Chondrocyte (in vitro differentiated cells): ENCODE results near the gene OXSR1. TPM values are rescaled to one million over a fixed set of nuclear protein-coding genes. Genes with fewer than 3 reads are reported as not detected.

ENCODE experiments used
- DNase-seq: peaks from one replicate; pipeline ENCODE4 v3.0.0; 2021; ENCODE audit warnings: mixed read lengths, low spot score
- H3K27ac Mint-ChIP-seq: one replicate; pipeline ENCODE4 v1.8.0; 2021; ENCODE audit warnings: mild to moderate bottlenecking, moderate library complexity, mixed read lengths; ENCODE audit not compliant: unreplicated experiment
- H3K27me3 Mint-ChIP-seq: 2 replicates; pipeline ENCODE4 v1.8.0; 2021; ENCODE audit warnings: low read depth, mixed read lengths
- H3K36me3 Mint-ChIP-seq: 2 replicates; pipeline ENCODE4 v1.8.0; 2021; ENCODE audit warnings: low read depth, mixed read lengths
- H3K4me1 Mint-ChIP-seq: 2 replicates; pipeline ENCODE4 v1.8.0; 2021; ENCODE audit warnings: low read depth, mild to moderate bottlenecking, mixed read lengths
- H3K4me3 Mint-ChIP-seq: one replicate; pipeline ENCODE4 v1.8.0; 2021; ENCODE audit warnings: mild to moderate bottlenecking, moderate library complexity, mixed read lengths; ENCODE audit not compliant: unreplicated experiment
- H3K9me3 Mint-ChIP-seq: 2 replicates; pipeline ENCODE4 v1.8.0; 2021; ENCODE audit warnings: low read depth, mixed read lengths
- total RNA-seq: library from RNA; stranded (reverse); gene quantifications from 3 replicates; pipeline ENCODE4 v1.2.1, GENCODE V29; 2021
- TF ChIP-seq, protein P1 (sequence below): fragments of 200-600 bp; sonication (generic); IDR thresholded peaks from 2 replicates; pipeline ENCODE4 v1.5.0; 2021; ENCODE audit warnings: antibody characterized with exemption, mild to moderate bottlenecking, moderate library complexity

The OXSR1 gene
- total RNA-seq, 1 donor from 2014 or later = 76.0 TPM

DNA sequence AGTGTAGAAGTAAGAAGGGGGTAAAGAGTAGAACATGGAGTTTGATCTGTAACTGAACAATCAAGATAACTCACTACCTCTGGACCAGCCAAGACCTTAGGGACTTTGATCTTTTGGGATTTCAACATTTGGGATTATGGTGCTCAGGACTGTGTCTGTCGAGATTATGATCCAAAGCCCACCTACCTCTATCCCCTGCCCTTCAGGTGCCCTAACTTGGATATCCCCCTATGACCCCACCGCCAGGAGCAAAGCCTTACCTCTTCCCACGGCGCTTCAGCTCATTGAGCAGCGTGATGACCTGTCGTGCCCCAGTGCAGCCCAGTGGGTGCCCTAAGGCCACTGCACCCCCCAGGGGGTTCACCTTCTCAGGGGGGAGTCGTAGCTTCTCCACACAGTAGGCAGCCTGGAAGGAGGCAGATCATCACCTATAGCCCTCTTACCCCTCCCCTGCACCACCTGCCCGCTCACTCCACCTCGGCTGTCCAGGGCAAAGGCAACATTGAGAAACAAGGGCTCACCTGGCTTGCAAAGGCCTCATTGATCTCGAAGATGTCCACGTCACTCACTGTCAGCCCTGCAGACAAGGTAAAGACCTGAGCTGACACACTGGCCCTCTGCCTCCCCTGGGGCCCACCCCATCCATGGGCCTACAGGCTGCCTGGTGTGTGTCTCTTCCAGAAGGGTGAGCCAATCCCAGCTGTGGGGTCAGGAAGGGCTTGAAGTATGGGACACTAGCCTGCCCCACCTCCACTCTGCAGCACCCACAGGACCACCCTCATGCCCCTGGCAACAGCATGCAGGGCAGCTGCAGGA is 39.8 kb upstream of the OXSR1 start:
- Mint-ChIP-seq H3K9me3 (no peaks in the 10 kb centered on the region), H3K4me1 (no peaks in the 10 kb centered on the region), H3K27me3 (no peaks in the 10 kb centered on the region), H3K4me3 (no peak overlapping the region), H3K36me3 (peaks cover 42% of the 10 kb centered on the region), H3K27ac (no peak overlapping the region)
- TF ChIP-seq, protein P1, sequence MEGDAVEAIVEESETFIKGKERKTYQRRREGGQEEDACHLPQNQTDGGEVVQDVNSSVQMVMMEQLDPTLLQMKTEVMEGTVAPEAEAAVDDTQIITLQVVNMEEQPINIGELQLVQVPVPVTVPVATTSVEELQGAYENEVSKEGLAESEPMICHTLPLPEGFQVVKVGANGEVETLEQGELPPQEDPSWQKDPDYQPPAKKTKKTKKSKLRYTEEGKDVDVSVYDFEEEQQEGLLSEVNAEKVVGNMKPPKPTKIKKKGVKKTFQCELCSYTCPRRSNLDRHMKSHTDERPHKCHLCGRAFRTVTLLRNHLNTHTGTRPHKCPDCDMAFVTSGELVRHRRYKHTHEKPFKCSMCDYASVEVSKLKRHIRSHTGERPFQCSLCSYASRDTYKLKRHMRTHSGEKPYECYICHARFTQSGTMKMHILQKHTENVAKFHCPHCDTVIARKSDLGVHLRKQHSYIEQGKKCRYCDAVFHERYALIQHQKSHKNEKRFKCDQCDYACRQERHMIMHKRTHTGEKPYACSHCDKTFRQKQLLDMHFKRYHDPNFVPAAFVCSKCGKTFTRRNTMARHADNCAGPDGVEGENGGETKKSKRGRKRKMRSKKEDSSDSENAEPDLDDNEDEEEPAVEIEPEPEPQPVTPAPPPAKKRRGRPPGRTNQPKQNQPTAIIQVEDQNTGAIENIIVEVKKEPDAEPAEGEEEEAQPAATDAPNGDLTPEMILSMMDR = no peak
- DNase-seq = no peak

GRCh38 chr3:38126121-38126892 is 39.0 kb upstream of the OXSR1 start:
- no peaks in the 10 kb centered on the region for H3K9me3 Mint-ChIP-seq
- no peaks in the 10 kb centered on the region for H3K27me3 Mint-ChIP-seq
- DNase-seq = no peak
- H3K4me1 Mint-ChIP-seq = no peaks in the 10 kb centered on the region
- no peak overlapping the region for H3K4me3 Mint-ChIP-seq
- TF ChIP-seq, protein P1 = no peak
- peaks cover 44% of the 10 kb centered on the region for H3K36me3 Mint-ChIP-seq
- no peak overlapping the region for H3K27ac Mint-ChIP-seq

- DNase-seq = no peak
- H3K27ac Mint-ChIP-seq = no peak overlapping the region
- TF ChIP-seq, protein P1 = no peak
- no peaks in the 10 kb centered on the region for H3K4me1 Mint-ChIP-seq
- no peak overlapping the region for H3K4me3 Mint-ChIP-seq
- peaks cover 41% of the 10 kb centered on the region for H3K36me3 Mint-ChIP-seq
- no peaks in the 10 kb centered on the region for H3K27me3 Mint-ChIP-seq
- H3K9me3 Mint-ChIP-seq = no peaks in the 10 kb centered on the region
Observed at GRCh38 chr3:38127611-38128302, 37.6 kb upstream of the OXSR1 start.

GRCh38 chr3:38128303-38128655 is 37.1 kb upstream of the OXSR1 start:
- TF ChIP-seq, protein P1 = no peak
- Mint-ChIP-seq H3K9me3 (no peaks in the 10 kb centered on the region), H3K36me3 (peaks cover 40% of the 10 kb centered on the region), H3K27me3 (no peaks in the 10 kb centered on the region), H3K4me1 (no peaks in the 10 kb centered on the region), H3K27ac (no peak overlapping the region), H3K4me3 (no peak overlapping the region)
- no peak for DNase-seq

- Mint-ChIP-seq H3K4me3 (no peak overlapping the region), H3K36me3 (peaks cover 42% of the 10 kb centered on the region), H3K9me3 (no peaks in the 10 kb centered on the region), H3K27me3 (no peaks in the 10 kb centered on the region), H3K27ac (no peak overlapping the region), H3K4me1 (no peaks in the 10 kb centered on the region)
- no peak for DNase-seq
- TF ChIP-seq, protein P1 = no peak
Observed at GRCh38 chr3:38129058-38129457, 36.3 kb upstream of the OXSR1 start.
